ENCODE results near the gene LGR6. TPM values are rescaled to one million over a fixed set of nuclear protein-coding genes. Genes with fewer than 3 reads are reported as not detected.

The LGR6 gene
- total and polyA plus RNA-seq, 2 of the 4 experiments (the other 2 are of a cell fraction) = not detected

DNA sequence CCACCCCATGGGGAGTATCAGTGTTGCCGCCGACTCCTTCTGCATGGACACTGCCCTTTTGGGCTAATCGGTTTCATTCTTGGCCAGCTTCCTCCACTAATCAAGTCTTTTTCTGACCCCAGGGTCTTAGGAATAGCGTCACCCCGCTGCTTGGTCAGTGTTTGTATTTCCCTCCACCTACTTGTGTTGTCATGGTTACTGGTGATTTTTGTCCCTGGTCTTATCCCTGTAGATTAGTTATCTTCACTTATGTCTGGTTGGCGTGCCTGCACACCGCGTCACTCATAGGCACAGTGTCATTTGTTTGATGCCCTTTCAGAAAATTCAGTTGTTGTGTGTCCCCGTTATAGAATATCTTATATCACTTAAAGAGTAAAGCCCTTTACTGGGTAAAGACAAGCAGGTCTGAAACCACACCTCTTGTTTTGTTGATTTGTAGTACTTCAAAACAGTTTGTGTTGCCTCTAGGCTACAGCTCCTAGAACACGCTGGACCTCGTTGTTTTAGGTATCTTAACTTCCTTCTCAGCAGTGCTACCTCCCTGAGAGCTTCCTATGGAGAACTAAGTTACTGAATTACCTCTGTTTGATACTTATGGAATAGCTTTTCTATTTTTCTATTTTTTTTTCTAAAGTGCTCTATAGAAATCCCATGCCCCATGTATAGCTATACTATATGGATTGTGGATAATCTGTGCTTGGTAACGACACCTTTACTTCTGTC, 155.8 kb downstream of the LGR6 start:
- no peaks in the 10 kb centered on the region for H3K9me3 ChIP-seq (ENCODE audit: control insufficient read depth, insufficient read depth, low read length)
- peak overlapping the region; percentile 75 for H3K14ac ChIP-seq (replicated peaks; ENCODE audit: low read depth, low read length)
- dilution Hi-C loops (cut with HindIII; ENCODE audit: low sequenced_read_pairs, unreplicated experiment) (no loop called here), intact Hi-C loops (cut with micrococcal nuclease) (loop anchor here (5.0 kb wide), 1 partner anchor 108 kb away; no protein-coding TSS in a partner anchor), in situ Hi-C loops (cut with MboI; ENCODE audit: low sequenced_read_pairs) (loop anchor here (10.0 kb wide), 1 partner anchor 265 kb away; no protein-coding TSS in a partner anchor)
- peak overlapping the region; percentile 91 for H3K23ac ChIP-seq (ENCODE audit: low read depth, low read length)
- peaks cover 4% of the 10 kb centered on the region for H3K4me1 ChIP-seq (ENCODE audit: control insufficient read depth, insufficient read depth, low read length)
- peak overlapping the region; percentile 58 for H2BK5ac ChIP-seq (ENCODE audit: low read depth, low read length, poor library complexity, severe bottlenecking)
- peaks cover 3% of the 10 kb centered on the region; the same call in 1 of the 2 replicates for H3K9me1 ChIP-seq (ENCODE audit: insufficient read depth, low read length)
- H3K27ac ChIP-seq (ENCODE audit: insufficient read depth, low read length) = peak overlapping the region; percentile 66
- DNase-seq (peak; percentile 78), ATAC-seq (ENCODE audit: low read depth) (peak; percentile 4; the same call in 1 of the 2 replicates)
- no peak overlapping the region for H2BK20ac ChIP-seq (ENCODE audit: low read depth, low read length)
- 0 out of 2 replicates have a peak overlapping the region, but pooled peaks have one; percentile 3 for H2AK5ac ChIP-seq (ENCODE audit: low read depth, low read length)
- no peaks in the 10 kb centered on the region for H3K27me3 ChIP-seq (ENCODE audit: control insufficient read depth, insufficient read depth, low read length)
- H3K56ac ChIP-seq (ENCODE audit: extremely low read depth, insufficient read depth, low read length) = 0 out of 2 replicates have a peak overlapping the region, but pooled peaks have one; percentile 7
- ChIA-PET CTCF (interaction anchor here (0.6 kb wide), 1 partner anchor 23 kb away, joined by 3 read pairs; no protein-coding TSS in a partner anchor), POLR2A (ENCODE audit: unreplicated experiment) (no interaction called here)
- peak overlapping the region; percentile 72 for H3K4ac ChIP-seq (ENCODE audit: low read depth, low read length)
- H2AK9ac ChIP-seq (replicated peaks; ENCODE audit: low read depth, low read length, poor library complexity) = peak overlapping the region; percentile 86
- H2AFZ ChIP-seq (replicated peaks; ENCODE audit: low read length, poor library complexity) = peak overlapping the region; percentile 99
- H4K5ac ChIP-seq (ENCODE audit: low read depth, low read length) = no peak overlapping the region
- H3K4me2 ChIP-seq (ENCODE audit: low read depth, low read length) = peak overlapping the region; percentile 92
- H4K20me1 ChIP-seq (ENCODE audit: insufficient read depth, low read length) = peaks cover 3% of the 10 kb centered on the region
- H3K36me3 ChIP-seq (ENCODE audit: control insufficient read depth, insufficient read depth, low read length) = no peaks in the 10 kb centered on the region
- H3K18ac ChIP-seq (ENCODE audit: low read depth, low read length) = no peak overlapping the region
- H3K79me1 ChIP-seq (ENCODE audit: low read depth in 1 of 2, low read length in 2 of 2) = peaks cover 9 to 38% of the 10 kb centered on the region in 2 experiments
- H2BK120ac ChIP-seq (ENCODE audit: low read depth, low read length) = no peak overlapping the region
- no peak overlapping the region for H2BK15ac ChIP-seq (ENCODE audit: low read depth, low read length)
- peak overlapping the region; percentile 75 for H3K9ac ChIP-seq (ENCODE audit: low read depth, low read length)
- 0 out of 2 replicates have a peak, but pooled peaks have one; percentile 15 for TF ChIP-seq NFE2L2 (IDR thresholded peaks at IDR 0.05; ENCODE audit: low read depth, low read length)
- no peak for TF ChIP-seq CEBPB (IDR thresholded peaks at IDR 0.05; ENCODE audit: low read depth, low read length)
- TF ChIP-seq RFX5 (IDR thresholded peaks at IDR 0.05; ENCODE audit: low read depth, low read length) = peak; percentile 74; the same call in 1 of the 2 replicates
- peak overlapping the region in 1 of 2 experiments; percentile 78; a peak in 1 of 4 replicates for H4K8ac ChIP-seq (ENCODE audit: low read depth in 2 of 2, low read length in 2 of 2)
- BruUV-seq (replicated peaks) = TSS peak; percentile 40
- peak overlapping the region; percentile 74 for H3K4me3 ChIP-seq (ENCODE audit: insufficient read depth, low read depth, low read length)
- no CpG with 5 or more reads among the region's 12 CpGs for WGBS, 2 experiments (ENCODE audit: extremely low coverage in 2 of 2, insufficient read length in 1 of 2)
- H4K91ac ChIP-seq (ENCODE audit: insufficient read depth, low read depth, low read length) = peak overlapping the region; percentile 57
